Right ventricle myocardium inferior (tissue), 1 donor: Measurements from ENCODE around the gene CRACR2B. TPM values are rescaled to one million over a fixed set of nuclear protein-coding genes. Genes with fewer than 3 reads are reported as not detected.

Experiments used
- ATAC-seq: fragments of 200-7000 bp; cut with Tn5 transposase; one replicate; pipeline ENCODE4 v1.9.1; 2020; ENCODE audit warnings: mild to moderate bottlenecking, moderate library complexity
- DNase-seq: peaks from one replicate; pipeline ENCODE4 v3.0.0; 2021; ENCODE audit errors: missing footprints
- intact Hi-C: fragments of 100-400 bp; cut with DNase I; formaldehyde crosslinking; loops from one replicate; pipeline ENCODE4 v1.11.0; 2022
- long read RNA-seq: library from polyadenylated mRNA; unstranded; transcript quantifications from one replicate; pipeline ENCODE4 v2.0.0, GENCODE V29; 2021
- total RNA-seq: library from RNA; stranded (reverse); fragmentation: NEBNext Ultra II Directional; extraction: Animal tissue kit (Norgen Biotek cat#: 25700); gene quantifications from one replicate; pipeline ENCODE4 v1.2.1, GENCODE V29; 2021
- donor health status: DM: no; HTN: yes; CAD: no; lungs with severe emphysema.

The CRACR2B gene
- total RNA-seq, result 24.3 TPM
- long read RNA-seq, partial matches to known transcripts, result 4 of 51 reads
- long read RNA-seq, other reads (novel, unspliced or antisense), result 38 of 51 reads

- no peak for DNase-seq
- intact Hi-C loops, result no loop called here
- no peak for ATAC-seq
Observed at GRCh38 chr11:827897-828192, at the start of gene CRACR2B. Gene CRACR2B (plus strand): TSS chr11:827919. CDS start chr11:828608, 689 bp downstream.

- intact Hi-C loops, result no loop called here
- ATAC-seq (no peak), DNase-seq (peak; percentile 45)
Observed at GRCh38 chr11:778976-779954, 48.5 kb upstream of the CRACR2B start.

- intact Hi-C loops, result no loop called here
- ATAC-seq (no peak), DNase-seq (peak; percentile 49)
Observed at GRCh38 chr11:779955-780532, 47.7 kb upstream of the CRACR2B start.

- DNase-seq (peak; percentile 6), ATAC-seq (no peak)
- intact Hi-C loops, result no loop called here
Observed at GRCh38 chr11:782264-783174, 45.2 kb upstream of the CRACR2B start.

GRCh38 chr11:783581-784015 is 44.1 kb upstream of the CRACR2B start:
- peak; percentile 64 for ATAC-seq
- intact Hi-C loops, result no loop called here
- DNase-seq, result peak; percentile 84

GRCh38 chr11:786235-787083 is 41.3 kb upstream of the CRACR2B start:
- ATAC-seq, result no peak
- intact Hi-C loops, result no loop called here
- no peak for DNase-seq

GRCh38 chr11:787084-787675 is 40.5 kb upstream of the CRACR2B start:
- intact Hi-C loops, result no loop called here
- no peak for ATAC-seq
- DNase-seq, result no peak

GRCh38 chr11:788009-788640 is 39.6 kb upstream of the CRACR2B start:
- DNase-seq (no peak), ATAC-seq (no peak)
- intact Hi-C loops, result no loop called here

GRCh38 chr11:788953-789940 is 38.5 kb upstream of the CRACR2B start:
- intact Hi-C loops, result no loop called here
- DNase-seq (no peak), ATAC-seq (no peak)

- DNase-seq (no peak), ATAC-seq (peak; percentile 27)
- intact Hi-C loops, result no loop called here
Observed at GRCh38 chr11:789943-790342, 37.8 kb upstream of the CRACR2B start, which contains the start of gene CEND1. Gene CEND1 (minus strand): TSS chr11:790090. CDS start chr11:788576, 1,514 bp downstream.

- ATAC-seq (no peak), DNase-seq (no peak)
- intact Hi-C loops, result no loop called here
Observed at GRCh38 chr11:790721-791564, 36.8 kb upstream of the CRACR2B start.

GRCh38 chr11:791658-792534 is 35.8 kb upstream of the CRACR2B start:
- DNase-seq (peak; percentile 27), ATAC-seq (no peak)
- intact Hi-C loops, result no loop called here

- intact Hi-C loops, result no loop called here
- ATAC-seq, result no peak
- no peak for DNase-seq
Observed at GRCh38 chr11:792535-792821, 35.2 kb upstream of the CRACR2B start.

GRCh38 chr11:792873-793272 is 34.8 kb upstream of the CRACR2B start:
- intact Hi-C loops, result no loop called here
- no peak for ATAC-seq
- no peak for DNase-seq

GRCh38 chr11:793556-793955 is 34.2 kb upstream of the CRACR2B start:
- DNase-seq (no peak), ATAC-seq (no peak)
- intact Hi-C loops, result no loop called here
